LHCN-M2 (cell line): ENCODE measurements around the gene ASPG. TPM values are rescaled to one million over a fixed set of nuclear protein-coding genes. Genes with fewer than 3 reads are reported as not detected.
"Not testable (repeated sequence)": the region's sequence is repeated elsewhere in the genome, so short reads cannot be mapped to it uniquely, and the experiment has no call there.

Source experiments
- DNase-seq: peaks from one replicate; pipeline ENCODE4 v3.0.0-alpha.2; 2012; ENCODE audit warnings: low read depth
- total RNA-seq: library from RNA; depleted of rRNA; stranded (reverse); fragments of >200 nt; gene quantifications from 2 replicates; pipeline ENCODE4 v1.2.3, GENCODE V29; 2014

The ASPG gene
- total RNA-seq, 1 experiment from 2014 or later, result 0.34 TPM

- DNase-seq, result no peak
Observed at GRCh38 chr14:104145826-104146601, 60.5 kb downstream of the ASPG start.

GRCh38 chr14:104146651-104147345 is 61.3 kb downstream of the ASPG start:
- no peak for DNase-seq

GRCh38 chr14:104147346-104148125 is 62.0 kb downstream of the ASPG start:
- no peak for DNase-seq

- DNase-seq, result no peak
Observed at GRCh38 chr14:104148433-104149277, 63.2 kb downstream of the ASPG start.

- DNase-seq, result no peak
Observed at GRCh38 chr14:104149278-104149595, 63.7 kb downstream of the ASPG start.

GRCh38 chr14:104149617-104150135 is 64.2 kb downstream of the ASPG start:
- DNase-seq, result no peak

DNA sequence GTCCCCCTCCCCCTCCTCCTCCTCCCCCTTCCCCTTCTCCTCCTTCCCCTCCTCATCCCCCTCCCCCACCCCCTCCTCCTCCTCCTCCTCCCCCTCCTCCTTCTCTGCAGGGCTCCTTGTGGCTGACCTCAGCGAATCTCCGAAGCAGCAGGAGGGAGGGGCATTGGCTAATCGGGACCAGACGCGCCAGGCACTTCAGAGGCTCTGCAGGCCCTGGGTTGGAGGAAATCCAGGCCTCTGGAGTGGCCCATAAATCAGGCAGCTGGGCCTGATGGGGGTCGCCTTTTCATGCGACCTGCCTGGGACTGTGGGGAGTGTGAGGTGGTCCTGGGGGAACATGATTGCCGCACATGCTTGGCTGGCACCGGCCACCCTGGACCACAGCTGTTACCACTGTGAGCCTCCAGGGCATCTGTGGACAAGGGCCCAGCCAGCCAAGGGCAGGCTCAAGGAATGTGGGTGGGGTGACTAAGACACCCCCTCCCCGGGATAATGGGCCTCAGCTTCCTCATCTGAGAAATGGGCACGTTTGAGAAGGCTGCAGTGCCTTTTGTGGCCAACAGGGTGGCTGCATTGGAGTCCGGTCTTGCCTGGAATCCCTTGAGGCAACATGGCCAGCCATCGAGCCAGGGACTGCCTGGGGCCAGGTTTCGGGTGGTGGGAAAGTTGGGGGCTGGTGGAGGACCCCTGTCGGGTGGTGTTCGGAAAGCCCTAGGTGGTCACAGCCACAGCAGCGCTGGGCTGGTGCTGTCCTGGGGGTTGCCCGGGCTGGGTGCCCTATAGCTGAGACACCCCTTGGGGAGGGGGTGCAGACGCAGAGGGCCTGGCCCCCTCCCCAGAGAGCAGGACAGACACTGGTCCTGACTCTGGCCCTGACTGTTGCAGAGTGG is 64.9 kb downstream of the ASPG start:
- DNase-seq, result no peak

GRCh38 chr14:104151026-104151381 is 65.5 kb downstream of the ASPG start:
- DNase-seq, result no peak

DNA sequence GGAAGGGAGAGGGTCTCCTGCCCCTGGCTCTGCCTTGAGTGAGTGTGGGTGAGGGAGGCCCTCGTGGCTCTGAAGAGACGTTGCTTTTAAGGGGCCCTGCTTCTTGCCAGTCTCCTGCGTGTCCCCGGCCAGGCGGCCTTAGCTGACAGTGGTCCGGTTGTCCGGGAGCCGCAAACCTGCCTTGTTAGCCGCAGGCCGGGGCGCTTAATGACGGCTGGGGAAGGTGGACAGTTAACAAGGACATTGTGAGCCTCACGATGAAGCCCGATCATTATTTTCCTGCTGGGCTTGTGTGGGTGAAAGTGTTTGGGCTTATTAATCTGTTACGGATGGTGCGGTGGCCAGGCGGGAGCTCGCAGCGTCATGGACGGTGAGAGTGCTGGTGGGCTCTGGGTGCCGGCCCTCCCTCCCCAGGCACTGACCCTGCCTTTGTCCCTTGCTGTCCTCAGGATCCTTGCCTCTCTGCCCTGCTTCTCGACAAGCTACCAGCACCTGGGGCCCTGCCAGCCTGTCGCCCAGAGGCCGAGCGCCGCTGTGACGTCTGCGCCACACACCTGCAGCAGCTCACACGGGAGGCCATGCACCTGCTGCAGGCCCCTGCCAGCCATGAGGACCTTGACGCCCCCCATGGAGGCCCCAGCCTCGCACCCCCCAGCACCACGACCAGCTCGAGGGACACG is 66.2 kb downstream of the ASPG start:
- no peak for DNase-seq

GRCh38 chr14:104152246-104152575 is 66.7 kb downstream of the ASPG start:
- no peak for DNase-seq

DNA sequence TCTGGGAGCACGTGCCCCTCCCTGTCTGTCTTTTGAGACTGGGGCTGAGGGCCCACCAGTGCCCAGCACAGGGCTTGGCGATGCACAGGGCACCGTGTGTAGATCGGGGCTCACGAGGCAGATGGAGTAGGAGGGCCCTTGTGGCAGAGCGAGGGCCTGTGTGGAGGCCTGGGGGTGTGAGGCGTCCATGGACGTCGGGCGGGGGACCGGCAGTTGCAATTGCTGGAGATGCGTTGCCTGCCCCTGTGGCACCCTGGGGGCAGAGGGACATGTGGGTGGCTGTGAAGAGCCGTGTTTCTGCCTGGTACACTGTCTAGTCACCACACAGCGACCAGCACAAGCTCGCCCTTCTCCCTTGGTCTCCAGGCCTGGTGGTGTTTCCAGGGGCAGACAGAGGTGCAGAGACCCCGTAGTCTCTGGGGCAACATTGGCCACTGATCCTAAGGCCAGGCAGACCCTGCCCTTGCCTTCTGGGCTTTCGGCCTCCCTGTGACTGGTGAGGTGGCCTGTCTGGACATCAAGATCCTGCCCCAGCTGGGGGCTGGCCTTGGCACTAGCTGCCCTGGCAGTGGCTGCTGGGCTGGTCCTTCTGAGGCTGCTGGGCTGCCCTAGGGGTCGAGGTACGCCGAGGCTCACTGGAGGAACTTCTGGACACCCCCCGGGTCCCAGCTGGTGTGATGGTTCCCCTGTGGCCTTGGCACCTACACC is 67.3 kb downstream of the ASPG start:
- no peak for DNase-seq

- not testable (repeated sequence) for DNase-seq
Observed at GRCh38 chr14:104153394-104153755, 67.9 kb downstream of the ASPG start.

GRCh38 chr14:104154246-104154645 is 68.7 kb downstream of the ASPG start:
- DNase-seq, result no peak

- no peak for DNase-seq
Observed at GRCh38 chr14:104155513-104155912, 70.0 kb downstream of the ASPG start.

DNA sequence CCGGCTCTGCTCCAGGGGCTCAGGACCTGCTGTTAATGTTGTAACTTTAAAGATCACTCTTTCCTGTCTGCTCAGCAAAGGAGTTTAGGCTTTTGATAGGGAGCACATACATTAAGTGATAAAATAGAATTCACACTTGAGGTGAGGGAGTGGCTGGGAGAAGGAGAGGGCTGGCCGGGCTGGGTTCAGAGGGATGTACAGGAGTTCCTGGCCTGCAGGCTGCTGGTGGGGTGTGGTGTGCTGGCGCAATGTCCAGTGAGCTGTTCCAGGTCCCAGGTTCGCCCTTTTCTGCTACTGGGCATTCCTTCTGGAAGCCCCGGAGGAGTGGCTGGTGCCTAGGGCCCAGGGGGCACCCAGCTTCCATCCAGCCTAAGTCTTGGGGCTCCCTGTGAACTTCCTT is 70.6 kb downstream of the ASPG start:
- no peak for DNase-seq

DNA sequence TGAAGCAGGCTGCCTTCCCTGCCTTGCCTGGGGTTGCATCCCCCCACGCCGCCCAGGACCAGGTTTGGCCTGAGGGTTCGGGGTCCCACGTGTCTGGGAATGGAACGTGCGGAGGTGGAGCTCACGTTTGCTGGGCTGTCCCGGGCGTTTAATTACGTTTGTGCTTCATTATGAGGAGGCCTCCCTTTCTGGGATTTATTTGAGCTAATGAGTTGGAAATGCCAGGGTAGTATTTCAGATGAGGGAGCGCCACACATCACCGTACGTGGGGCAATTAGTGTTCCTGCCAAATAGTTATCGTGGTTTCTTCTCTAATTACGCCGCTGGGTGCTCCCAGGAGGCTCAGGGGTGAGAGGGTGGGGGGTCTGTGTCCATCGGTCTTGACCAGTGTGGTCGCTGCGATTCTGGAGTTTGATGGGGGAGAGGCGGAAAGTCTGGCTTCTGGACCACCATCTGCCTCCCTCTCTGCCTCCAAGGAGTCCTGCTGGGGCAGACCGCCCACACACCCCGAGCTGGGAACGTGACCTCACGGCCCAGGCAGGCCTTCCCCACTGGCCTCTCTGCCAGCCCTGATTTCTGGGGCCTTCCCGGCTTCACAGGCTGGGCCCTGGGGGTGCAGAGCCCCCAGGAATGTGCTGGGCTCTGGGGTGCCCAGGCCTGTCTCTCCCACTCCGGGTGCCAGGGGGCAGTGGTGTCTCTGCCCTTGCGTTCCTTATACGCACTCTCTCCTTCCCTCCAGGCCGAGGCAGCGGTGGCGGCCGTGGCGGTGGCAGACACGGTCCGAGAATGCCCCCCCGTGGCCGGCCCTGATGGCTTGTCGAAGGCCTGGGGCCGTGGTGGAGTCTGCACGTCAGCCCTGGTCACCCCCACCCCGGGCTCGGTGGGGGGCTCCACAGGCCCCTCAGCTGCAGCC is 71.8 kb downstream of the ASPG start:
- no peak for DNase-seq

GRCh38 chr14:104158827-104159798 is 73.6 kb downstream of the ASPG start:
- DNase-seq, result no peak
